GM12878 (cell line): ENCODE data around the gene PCDHGA1. TPM values are rescaled to one million over a fixed set of nuclear protein-coding genes. Genes with fewer than 3 reads are reported as not detected.

ENCODE experiments used
- ATAC-seq: fragments of 200-7000 bp; cut with Tn5 transposase; 3 replicates; pipeline ENCODE4 v1.9.1; 2020; ENCODE audit warnings: mild to moderate bottlenecking, moderate library complexity
- BruUV-seq: library from RNA; stranded (reverse); fragments of 400-500 nt; replicated peaks from 2 replicates; lab custom pipeline; 2021; lab: Mats Ljungman, UMichigan
- CTCF ChIA-PET: fragments of 300-600 bp; sonication (Branson Sonifier 250); formaldehyde crosslinking; extraction: SDS; loops from one replicate; lab custom pipeline; 2021; ENCODE audit warnings: inconsistent platforms; lab: Yijun Ruan, JAX
- POLR2A ChIA-PET: fragments of 350-600 bp; formaldehyde crosslinking; extraction: SDS; loops from one replicate; lab custom pipeline; 2021; ENCODE audit warnings: inconsistent platforms; lab: Charles Lee
- RAD21 ChIA-PET: fragments of 300-600 bp; sonication (Branson Sonifier 250); formaldehyde crosslinking; loops from one replicate; lab custom pipeline; 2023; ENCODE audit warnings: antibody characterized with exemption; ENCODE audit not compliant: unreplicated experiment; lab: Charles Lee
- SMC1A ChIA-PET: fragments of 300-600 bp; sonication (Branson Sonifier 250); formaldehyde crosslinking; loops from one replicate; lab custom pipeline; 2023; ENCODE audit not compliant: unreplicated experiment, uncharacterized antibody; lab: Charles Lee
- DNase-seq: peaks from one replicate; pipeline ENCODE4 v3.0.0-alpha.2; 2011; ENCODE audit warnings: low read depth, low spot score
- FAIRE-seq: peaks from 3 replicates; lab custom pipeline; 2011; peaks lifted over from hg19 to GRCh38; lab: Jason Lieb, UNC
- H2AFZ ChIP-seq: 2 replicates; pipeline ENCODE4 v1.6.0; 2011; ENCODE audit warnings: low read depth, low read length, control low read depth; ENCODE audit not compliant: control insufficient read depth
- H3K27ac ChIP-seq: 2 replicates; pipeline ENCODE4 v1.5.1; 2011; ENCODE audit warnings: control low read depth; ENCODE audit not compliant: control insufficient read depth, insufficient read depth
- H3K27me3 ChIP-seq, 2 experiments: replicated peaks in 1 of 2; 2 replicates each; pipeline versions ENCODE4 v1.6.0 to v1.6.1; 2011; ENCODE audit warnings: low read length in 1 of 2; ENCODE audit not compliant: control insufficient read depth in 2 of 2, insufficient read depth in 2 of 2
- H3K36me3 ChIP-seq, 2 experiments: 2 replicates each; pipeline ENCODE4 v1.5.1; 2011; ENCODE audit warnings: low read length in 1 of 2; ENCODE audit not compliant: control insufficient read depth in 2 of 2, insufficient read depth in 2 of 2
- H3K4me1 ChIP-seq: 2 replicates; pipeline ENCODE4 v1.6.1; 2011; ENCODE audit warnings: mild to moderate bottlenecking, low read length, moderate library complexity, mixed read lengths; ENCODE audit not compliant: control insufficient read depth, insufficient read depth
- H3K4me2 ChIP-seq: 2 replicates; pipeline ENCODE4 v1.6.0; 2011; ENCODE audit warnings: control low read depth; ENCODE audit not compliant: control insufficient read depth, insufficient read depth
- H3K4me3 ChIP-seq: fragments of 200-600 bp; sonication (generic); 2 replicates; pipeline ENCODE4 v1.5.1; 2016
- H3K79me2 ChIP-seq: 2 replicates; pipeline ENCODE4 v1.6.0; 2011; ENCODE audit warnings: low read length; ENCODE audit not compliant: control insufficient read depth, insufficient read depth
- H3K9ac ChIP-seq: 2 replicates; pipeline ENCODE4 v1.8.0; 2011; ENCODE audit warnings: low read length, control low read depth, mixed read lengths; ENCODE audit not compliant: control insufficient read depth, insufficient read depth
- H3K9me3 ChIP-seq: replicated peaks from 3 replicates; pipeline ENCODE4 v1.5.1; 2011; ENCODE audit warnings: mild to moderate bottlenecking, low read length; ENCODE audit not compliant: control insufficient read depth, insufficient read depth
- H4K20me1 ChIP-seq: 2 replicates; pipeline ENCODE4 v1.6.0; 2011; ENCODE audit not compliant: control insufficient read depth, insufficient read depth
- ATF3 ChIP-seq: IDR thresholded peaks from 2 replicates; pipeline ENCODE4 v1.6.1; 2011; ENCODE audit warnings: low read depth, mild to moderate bottlenecking, low read length, moderate library complexity, borderline replicate concordance; ENCODE audit errors: extremely low read depth
- BACH1 ChIP-seq: fragments of 450-650 bp; IDR thresholded peaks from 2 replicates; pipeline ENCODE4 v1.6.1; 2017; ENCODE audit warnings: mild to moderate bottlenecking, borderline replicate concordance
- BCL11A ChIP-seq: IDR thresholded peaks from 2 replicates; pipeline ENCODE4 v1.6.1; 2011; ENCODE audit warnings: low read depth, low read length
- CBFB ChIP-seq: IDR thresholded peaks from 2 replicates; pipeline ENCODE4 v1.6.1; 2016; ENCODE audit warnings: antibody characterized with exemption, low read depth
- EP300 ChIP-seq, 2 experiments: fragments of 150-350 bp in 1 of 2; IDR thresholded peaks; 2 replicates each; pipeline ENCODE4 v1.6.1; 2011 to 2012; ENCODE audit warnings: low read depth in 2 of 2, low read length in 2 of 2, borderline replicate concordance in 1 of 2, improper control_type of control experiment in 1 of 2, inconsistent platforms in 1 of 2; ENCODE audit not compliant: control insufficient read depth in 1 of 2
- ESRRA ChIP-seq: IDR thresholded peaks from 2 replicates; pipeline ENCODE4 v1.6.1; 2012; ENCODE audit warnings: mild to moderate bottlenecking, low read length, improper control_type of control experiment
- KAT2A ChIP-seq: conservative IDR thresholded peaks from 2 replicates; pipeline ENCODE4 v1.6.1; 2011; ENCODE audit warnings: low read depth, low read length; ENCODE audit not compliant: control insufficient read depth
- MXI1 ChIP-seq: fragments of 150-350 bp; IDR thresholded peaks from 2 replicates; pipeline ENCODE4 v1.6.1; 2011; ENCODE audit warnings: low read depth, mild to moderate bottlenecking, inconsistent platforms, low read length, improper control_type of control experiment
- NFXL1 ChIP-seq: fragments of 450-650 bp; IDR thresholded peaks from 2 replicates; pipeline ENCODE4 v1.6.1; 2017; ENCODE audit warnings: antibody characterized with exemption, mild to moderate bottlenecking, borderline replicate concordance
- POLR2AphosphoS2 ChIP-seq: IDR thresholded peaks from 2 replicates; pipeline ENCODE4 v1.6.1; 2011; ENCODE audit warnings: low read depth, mild to moderate bottlenecking, low read length, improper control_type of control experiment, moderate library complexity
- POLR2AphosphoS5 ChIP-seq: IDR thresholded peaks from 2 replicates; pipeline ENCODE4 v1.6.1; 2011; ENCODE audit warnings: mild to moderate bottlenecking, low read length, inconsistent platforms
- POU2F2 ChIP-seq: IDR thresholded peaks from 3 replicates; pipeline ENCODE4 v1.6.1; 2011; ENCODE audit warnings: low read depth, mild to moderate bottlenecking, low read length, borderline replicate concordance
- RFX5 ChIP-seq: IDR thresholded peaks from 2 replicates; pipeline ENCODE4 v1.6.1; 2011; ENCODE audit warnings: low read depth, low read length, improper control_type of control experiment
- TAF1 ChIP-seq: IDR thresholded peaks from 2 replicates; pipeline ENCODE4 v1.6.1; 2011; ENCODE audit warnings: mild to moderate bottlenecking, low read depth, low read length, borderline replicate concordance
- TCF12 ChIP-seq: IDR thresholded peaks from 2 replicates; pipeline ENCODE4 v1.6.1; 2011; ENCODE audit warnings: low read depth, mild to moderate bottlenecking, low read length
- TCF3 ChIP-seq: IDR thresholded peaks from 2 replicates; pipeline ENCODE4 v1.6.1; 2012; ENCODE audit warnings: low read depth, mild to moderate bottlenecking, low read length, borderline replicate concordance; ENCODE audit not compliant: insufficient read depth
- ZNF687 ChIP-seq: fragments of 450-650 bp; IDR thresholded peaks from 2 replicates; pipeline ENCODE4 v1.6.1; 2017; ENCODE audit warnings: mild to moderate bottlenecking, moderate library complexity
- WGBS: methylation state at CpG from one replicate; pipeline ENCODE4 v1.1.6; 2016; ENCODE audit warnings: low lambda C conversion rate; ENCODE audit not compliant: insufficient replicate concordance, insufficient coverage; ENCODE audit errors: missing lambda C conversion rate; 5-methylcytosine and 5-hydroxymethylcytosine counted together
- in situ Hi-C: fragments of 300-500 bp; cut with MboI; formaldehyde crosslinking; loops from 9 replicates; pipeline ENCODE4 v1.14.3; 2018; ENCODE audit warnings: mixed read lengths
- intact Hi-C: fragments of 100-400 bp; cut with micrococcal nuclease; formaldehyde crosslinking; loops from one replicate; pipeline ENCODE4 v1.14.2; 2022; ENCODE audit not compliant: unreplicated experiment
- polyA plus RNA-seq, 11 experiments: library from polyadenylated mRNA; depleted of rRNA in 4 of 11; unstranded in 6 of 11; stranded (reverse) in 5 of 11; fragments of >200 nt; fragmentation: Nextera tagmentation in 4 of 11; fragmentation: Illumina TruSeq in 1 of 11; extraction: Ambion mirVana in 4 of 11; extraction: Trizol in 1 of 11; gene quantifications; 1 replicate in 1 of 11; 2 replicates in 10 of 11; pipeline versions ENCODE4 v1.2.1 to v1.2.3, GENCODE V29; 2011 to 2016; ENCODE audit warnings: inconsistent platforms in 2 of 11, missing spikeins in 2 of 11, low read depth in 1 of 11
- total RNA-seq, 4 experiments: library from RNA; depleted of rRNA in 3 of 4; stranded (reverse); fragments of >200 nt in 3 of 4; fragmentation: Illumina TruSeq in 1 of 4; extraction: Trizol in 1 of 4; gene quantifications; 2 replicates each; pipeline versions ENCODE4 v1.2.1 to v1.2.3, GENCODE V29; 2013 to 2021

Gene PCDHGA1
- total and polyA plus RNA-seq, 10 of the 15 experiments (the other 5 are each of a cell fraction or from before 2014, with no cell fraction given), result 0.02 to 0.51 (median 0.19) TPM; not detected in 3

- TF ChIP-seq ZNF687, result no peak
- no peak for TF ChIP-seq BCL11A
- no peak for TF ChIP-seq EP300 (IDR thresholded peaks at IDR 0.05; ENCODE audit: borderline replicate concordance in 1 of 2, control insufficient read depth in 1 of 2, low read depth in 2 of 2, low read length in 2 of 2)
- no peak for TF ChIP-seq TAF1
- no peak for TF ChIP-seq POLR2AphosphoS5
- no peak for TF ChIP-seq NFXL1
These were observed 58.3 kb downstream of the PCDHGA1 start (continued) for GRCh38 chr5:141388661-141389060.

GRCh38 chr5:141389153-141390042 lies 59.1 kb downstream of the PCDHGA1 start:
- no peak overlapping the region for H3K4me3 ChIP-seq
- H3K36me3 ChIP-seq, result no peaks in the 10 kb centered on the region
- no peak overlapping the region for H3K9ac ChIP-seq
- WGBS, result 86% methylated on average over 73 of the region's 77 CpGs
- no peak for DNase-seq
- H3K4me2 ChIP-seq, result no peak overlapping the region
- H2AFZ ChIP-seq, result no peak overlapping the region
- no peaks in the 10 kb centered on the region for H3K4me1 ChIP-seq
- BruUV-seq, result no TSS peak
- POLR2A ChIA-PET, result no interaction called here
- in situ Hi-C loops (no loop called here), intact Hi-C loops (no loop called here)
- H3K9me3 ChIP-seq, result peaks cover 5% of the 10 kb centered on the region; the same call in 2 of the 3 replicates
- H3K27me3 ChIP-seq, result no peaks in the 10 kb centered on the region
- H4K20me1 ChIP-seq, result no peaks in the 10 kb centered on the region
- FAIRE-seq, result no peak
- SMC1A ChIA-PET, result no interaction called here
- no peak for ATAC-seq
- CTCF ChIA-PET, result interaction anchor here (1.6 to 2.8 kb wide), 2 partner anchors 9 to 20 kb away, joined by 6 to 8 read pairs; partner anchors contain the start of gene PCDHGB3
- RAD21 ChIA-PET, result no interaction called here
- H3K79me2 ChIP-seq, result no peaks in the 10 kb centered on the region
- H3K27ac ChIP-seq, result no peak overlapping the region
- TF ChIP-seq MXI1 (no peak), BACH1 (no peak), ATF3 (no peak), TCF3 (no peak), RFX5 (no peak), POU2F2 (no peak), TCF12 (no peak), TAF1 (no peak), KAT2A (no peak), CBFB (no peak), ESRRA (no peak), POLR2AphosphoS2 (no peak)
